Fibroblast of the conjunctiva (primary cell): ENCODE data around the gene CEP250.
"Not testable (repeated sequence)": the region's sequence is repeated elsewhere in the genome, so short reads cannot be mapped to it uniquely, and the experiment has no call there.

Experiments used
- DNase-seq: peaks from one replicate; pipeline ENCODE4 v3.0.0-alpha.2; 2010; ENCODE audit warnings: low read depth

CEP250 gene

DNA sequence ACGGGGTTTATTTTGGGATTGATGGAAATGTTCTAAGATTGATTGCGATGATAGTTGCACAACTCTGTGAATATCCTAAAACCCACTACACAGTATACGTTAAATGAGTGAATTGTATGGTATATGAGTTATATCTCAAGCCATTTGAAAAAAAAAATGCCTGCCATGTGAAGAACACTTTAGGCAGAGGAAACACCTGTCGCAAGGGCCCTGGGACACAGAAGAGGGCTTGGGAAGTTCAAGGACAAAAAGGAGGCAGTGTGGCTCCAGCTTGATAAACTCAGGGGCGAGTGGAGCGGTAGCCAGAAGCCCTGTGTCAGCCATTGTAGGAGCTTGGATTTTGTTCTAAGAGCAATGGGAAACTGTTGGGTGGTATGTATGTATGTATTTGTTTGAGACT is 37.0 kb downstream of the CEP250 start:
- no peak for DNase-seq

DNA sequence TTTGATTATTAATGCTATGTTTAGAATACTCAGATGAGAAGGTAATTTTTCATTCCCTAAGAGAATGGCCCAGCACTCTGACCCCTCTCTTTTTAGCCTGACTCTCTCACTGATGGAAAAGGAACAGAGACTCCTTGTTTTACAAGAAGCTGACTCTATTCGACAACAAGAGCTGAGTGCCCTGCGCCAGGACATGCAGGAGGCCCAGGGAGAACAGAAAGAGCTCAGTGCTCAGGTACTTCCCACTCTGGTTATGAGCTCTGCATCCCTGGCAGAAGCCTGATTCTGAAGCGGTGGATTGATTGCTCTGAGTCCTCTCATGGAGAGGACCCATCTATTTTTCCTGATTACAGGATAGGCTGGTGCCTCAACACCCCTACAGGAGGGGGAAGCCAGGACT is 41.1 kb downstream of the CEP250 start:
- no peak for DNase-seq

- no peak for DNase-seq
These were observed 41.9 kb downstream of the CEP250 start for GRCh38 chr20:35497320-35497719.

GRCh38 chr20:35497780-35498189 is 42.4 kb downstream of the CEP250 start:
- no peak for DNase-seq

DNA sequence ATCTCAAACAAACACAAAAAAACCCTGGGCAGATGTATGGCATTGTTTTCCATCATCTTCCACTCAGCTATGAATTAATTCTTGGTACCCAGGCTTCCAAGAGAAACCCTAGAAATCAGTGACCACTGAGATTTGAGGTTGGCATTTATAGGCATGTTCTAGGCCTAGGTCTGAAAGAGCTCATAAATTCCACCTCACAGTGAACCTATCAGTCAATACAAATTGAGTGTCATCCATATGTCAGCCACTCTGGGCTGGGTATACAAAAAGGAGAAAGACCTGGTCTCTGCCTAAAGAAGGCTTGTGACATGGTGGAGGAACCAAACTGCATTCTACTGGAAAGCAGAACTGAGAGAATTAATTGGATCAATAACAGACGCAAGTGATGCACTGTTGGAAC is 43.9 kb downstream of the CEP250 start:
- no peak for DNase-seq

- no peak for DNase-seq
These were observed 47.0 kb downstream of the CEP250 start for GRCh38 chr20:35502352-35502751.

DNA sequence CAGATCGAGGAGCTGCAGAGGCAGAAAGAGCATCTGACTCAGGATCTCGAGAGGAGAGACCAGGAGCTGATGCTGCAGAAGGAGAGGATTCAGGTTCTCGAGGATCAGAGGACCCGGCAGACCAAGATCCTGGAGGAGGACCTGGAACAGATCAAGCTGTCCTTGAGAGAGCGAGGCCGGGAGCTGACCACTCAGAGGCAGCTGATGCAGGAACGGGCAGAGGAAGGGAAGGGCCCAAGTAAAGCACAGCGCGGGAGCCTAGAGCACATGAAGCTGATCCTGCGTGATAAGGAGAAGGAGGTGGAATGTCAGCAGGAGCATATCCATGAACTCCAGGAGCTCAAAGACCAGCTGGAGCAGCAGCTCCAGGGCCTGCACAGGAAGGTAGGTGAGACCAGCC is 47.9 kb downstream of the CEP250 start:
- no peak for DNase-seq

- DNase-seq = no peak
These were observed 48.6 kb downstream of the CEP250 start for GRCh38 chr20:35503841-35504561.

GRCh38 chr20:35504751-35505150 is 49.4 kb downstream of the CEP250 start:
- DNase-seq = no peak

- no peak for DNase-seq
These were observed 50.8 kb downstream of the CEP250 start for GRCh38 chr20:35506179-35506578.

DNA sequence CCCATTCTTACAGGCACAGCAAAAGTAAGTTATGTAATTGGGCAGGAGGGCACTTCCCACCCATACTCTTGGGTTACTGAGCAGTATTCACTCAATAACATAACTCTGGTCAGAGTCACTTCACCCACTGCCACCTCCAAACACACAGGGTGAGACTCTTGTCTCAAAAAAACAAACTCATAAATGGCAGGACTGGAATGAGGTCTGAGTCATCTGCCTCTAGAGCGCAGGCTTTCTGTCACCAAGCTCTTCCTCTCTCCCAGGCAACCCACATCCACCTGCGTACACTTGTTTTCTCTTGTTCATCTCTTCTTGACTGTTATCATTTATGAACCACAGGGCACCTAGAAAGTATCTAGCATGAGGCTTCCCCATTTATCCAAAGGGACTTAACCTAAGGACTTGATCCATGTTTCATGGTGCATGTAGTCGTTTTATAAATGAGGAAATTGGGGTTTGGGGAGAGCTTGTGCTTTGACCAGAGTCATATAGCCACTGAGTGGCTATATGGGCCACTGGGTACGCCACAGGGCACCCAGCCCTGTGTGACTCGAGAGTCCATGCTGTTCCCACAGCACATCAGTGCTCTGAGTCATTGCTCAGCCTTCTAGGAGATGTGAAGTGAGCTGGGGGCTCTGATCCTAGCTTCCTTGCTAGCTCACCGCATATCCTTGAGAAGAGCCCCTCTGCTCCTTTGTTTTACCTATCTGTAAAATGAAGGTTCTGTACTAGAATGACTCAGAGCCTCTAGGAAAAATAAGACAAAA is 51.7 kb downstream of the CEP250 start:
- DNase-seq = no peak

- no peak for DNase-seq
These were observed 53.3 kb downstream of the CEP250 start for GRCh38 chr20:35508493-35509218.

DNA sequence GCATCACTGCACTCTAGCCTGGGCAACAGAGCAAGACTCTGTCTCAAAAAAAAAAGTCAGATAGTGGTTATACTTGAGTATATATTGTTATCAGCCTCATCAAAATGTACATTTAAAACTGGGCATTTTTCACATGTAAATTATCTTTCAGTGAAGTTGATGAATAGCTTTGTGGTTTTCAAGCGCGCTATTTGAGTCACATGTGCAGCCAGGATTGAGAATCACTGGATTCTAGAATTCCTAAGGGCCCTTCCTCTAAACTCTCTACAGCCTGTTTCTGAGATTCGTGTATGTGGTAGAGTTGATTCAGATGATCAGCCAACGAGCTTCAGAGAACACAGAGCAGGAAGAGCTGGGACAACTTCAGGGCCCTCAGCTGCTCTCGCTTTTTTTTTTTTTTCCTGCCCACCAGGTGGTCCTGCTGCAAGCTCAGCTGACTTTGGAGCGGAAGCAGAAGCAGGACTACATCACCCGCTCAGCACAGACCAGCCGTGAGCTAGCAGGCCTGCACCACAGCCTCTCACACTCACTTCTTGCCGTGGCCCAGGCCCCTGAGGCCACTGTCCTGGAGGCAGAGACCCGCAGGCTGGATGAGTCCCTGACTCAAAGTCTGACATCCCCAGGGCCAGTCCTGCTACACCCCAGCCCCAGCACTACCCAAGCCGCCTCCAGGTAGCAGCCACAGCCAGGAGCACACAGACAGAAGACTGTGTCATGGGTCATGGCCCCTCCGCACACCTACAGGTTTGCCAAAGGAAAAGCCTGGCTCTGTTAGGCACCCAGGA is 55.7 kb downstream of the CEP250 start:
- DNase-seq = no peak

- DNase-seq = peak; percentile 31
These were observed 56.5 kb downstream of the CEP250 start for GRCh38 chr20:35511814-35512420.

DNA sequence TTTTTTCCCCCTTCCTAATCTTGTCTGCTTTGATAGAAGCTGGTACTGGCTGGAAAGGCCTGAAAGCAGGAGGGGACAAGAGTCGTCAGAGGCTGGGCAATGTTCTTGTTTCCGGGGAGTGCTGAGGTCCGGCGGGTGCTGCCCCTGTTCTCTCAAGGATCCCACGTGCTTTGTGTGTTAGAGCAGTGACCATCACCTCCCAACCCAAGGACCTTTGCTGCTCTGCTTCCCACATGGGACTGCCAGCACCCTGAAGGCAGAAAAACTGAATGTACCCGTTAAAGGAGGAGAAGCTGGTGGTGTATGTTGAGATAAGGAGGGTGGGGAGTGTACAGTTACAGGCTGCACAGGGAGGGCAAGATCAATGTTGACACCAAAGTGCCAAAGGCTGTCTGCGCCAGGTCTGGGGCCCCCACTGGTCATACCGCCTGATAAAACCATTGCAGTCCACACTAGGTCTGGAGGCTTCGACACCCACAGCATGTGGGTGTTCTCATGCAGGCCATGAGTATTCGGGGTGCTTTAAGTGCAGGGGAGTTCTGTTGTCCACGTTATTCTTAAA is 59.1 kb downstream of the CEP250 start:
- no peak for DNase-seq

DNA sequence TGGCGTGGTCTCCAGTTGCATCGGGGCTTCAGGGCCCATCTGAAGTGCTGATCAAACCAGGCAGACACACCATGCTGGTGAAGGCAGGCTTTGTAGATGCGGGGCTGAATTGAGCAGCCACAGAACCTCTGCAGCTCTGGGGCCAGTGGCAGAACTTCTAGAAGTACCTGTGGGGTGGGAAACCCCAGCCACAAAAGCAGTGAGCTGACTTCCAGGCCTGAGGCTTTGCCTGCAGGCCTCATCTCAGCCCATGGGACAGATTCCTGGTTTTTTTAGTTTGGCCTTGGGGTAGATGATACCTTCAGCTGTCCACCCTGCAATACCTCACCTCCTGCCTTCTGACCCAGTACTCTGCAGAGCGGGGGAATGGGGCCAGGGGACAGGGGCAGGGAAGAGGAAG is 59.9 kb downstream of the CEP250 start:
- DNase-seq = no peak

GRCh38 chr20:35515949-35516645 is 60.7 kb downstream of the CEP250 start:
- DNase-seq = peak; percentile 28

- DNase-seq = no peak
These were observed 61.7 kb downstream of the CEP250 start for GRCh38 chr20:35517125-35517524.

- DNase-seq = not testable (repeated sequence)
These were observed 62.4 kb downstream of the CEP250 start for GRCh38 chr20:35517767-35518166.

DNA sequence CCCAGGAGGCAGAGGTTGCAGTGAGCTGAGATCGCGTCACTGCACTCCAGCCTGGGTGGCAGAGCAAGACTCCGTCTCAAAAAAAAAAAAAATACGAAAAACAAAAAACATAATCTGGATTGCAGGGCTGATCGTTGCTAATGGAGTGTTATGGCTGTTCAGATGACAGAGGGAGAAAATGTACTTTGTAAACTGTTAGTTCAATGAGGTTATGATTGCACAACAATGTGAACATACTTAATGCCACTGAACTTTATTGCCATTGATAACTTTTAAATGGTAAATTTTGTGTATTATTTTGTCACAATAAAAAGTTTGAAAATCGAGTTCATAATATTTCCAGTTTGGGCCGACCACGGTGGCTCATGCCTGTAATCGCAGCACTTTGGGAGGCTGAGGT is 63.6 kb downstream of the CEP250 start:
- no peak for DNase-seq
